ENCODE measurements around the gene FYN.

DNA sequence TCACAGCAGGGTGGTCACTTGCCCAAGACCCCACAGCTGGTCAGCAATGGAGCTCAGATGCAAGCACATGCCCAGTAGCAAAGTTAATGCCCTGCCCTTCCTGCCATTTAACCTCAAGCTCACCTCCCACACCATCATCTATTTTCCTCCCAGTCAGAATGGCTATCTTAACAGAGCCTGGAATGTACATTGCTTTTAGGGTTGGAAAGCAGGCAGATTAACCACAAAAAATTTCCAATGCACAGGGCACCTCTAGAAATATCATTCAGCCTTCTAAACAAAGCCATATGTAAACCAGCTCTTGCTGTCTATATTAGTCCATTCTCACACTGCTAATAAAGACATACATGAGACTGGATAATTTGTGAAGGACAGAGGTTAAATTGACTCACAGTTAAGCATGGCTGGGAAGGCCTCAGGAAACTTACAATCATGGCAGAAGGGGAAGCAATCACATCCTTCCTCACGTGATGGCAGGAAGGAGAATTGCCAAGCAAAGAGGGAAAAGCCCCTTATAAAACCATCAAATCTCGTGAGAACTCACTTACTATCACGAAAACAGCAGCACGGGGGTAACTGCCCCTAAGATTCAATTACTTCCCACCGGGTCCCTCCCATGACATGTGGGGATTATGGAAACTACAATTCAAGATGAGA lies 106.9 kb downstream of the FYN start:
- TF ChIP-seq, protein P1, sequence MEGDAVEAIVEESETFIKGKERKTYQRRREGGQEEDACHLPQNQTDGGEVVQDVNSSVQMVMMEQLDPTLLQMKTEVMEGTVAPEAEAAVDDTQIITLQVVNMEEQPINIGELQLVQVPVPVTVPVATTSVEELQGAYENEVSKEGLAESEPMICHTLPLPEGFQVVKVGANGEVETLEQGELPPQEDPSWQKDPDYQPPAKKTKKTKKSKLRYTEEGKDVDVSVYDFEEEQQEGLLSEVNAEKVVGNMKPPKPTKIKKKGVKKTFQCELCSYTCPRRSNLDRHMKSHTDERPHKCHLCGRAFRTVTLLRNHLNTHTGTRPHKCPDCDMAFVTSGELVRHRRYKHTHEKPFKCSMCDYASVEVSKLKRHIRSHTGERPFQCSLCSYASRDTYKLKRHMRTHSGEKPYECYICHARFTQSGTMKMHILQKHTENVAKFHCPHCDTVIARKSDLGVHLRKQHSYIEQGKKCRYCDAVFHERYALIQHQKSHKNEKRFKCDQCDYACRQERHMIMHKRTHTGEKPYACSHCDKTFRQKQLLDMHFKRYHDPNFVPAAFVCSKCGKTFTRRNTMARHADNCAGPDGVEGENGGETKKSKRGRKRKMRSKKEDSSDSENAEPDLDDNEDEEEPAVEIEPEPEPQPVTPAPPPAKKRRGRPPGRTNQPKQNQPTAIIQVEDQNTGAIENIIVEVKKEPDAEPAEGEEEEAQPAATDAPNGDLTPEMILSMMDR (IDR thresholded peaks at IDR 0.05; ENCODE audit: low read depth, low read length, missing input control), result no peak
- TF ChIP-seq, protein P2, sequence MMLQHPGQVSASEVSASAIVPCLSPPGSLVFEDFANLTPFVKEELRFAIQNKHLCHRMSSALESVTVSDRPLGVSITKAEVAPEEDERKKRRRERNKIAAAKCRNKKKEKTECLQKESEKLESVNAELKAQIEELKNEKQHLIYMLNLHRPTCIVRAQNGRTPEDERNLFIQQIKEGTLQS (IDR thresholded peaks at IDR 0.05), result no peak
- TF ChIP-seq TAF1 (conservative IDR thresholded peaks at IDR 0.05), result no peak
- TF ChIP-seq, protein P3, sequence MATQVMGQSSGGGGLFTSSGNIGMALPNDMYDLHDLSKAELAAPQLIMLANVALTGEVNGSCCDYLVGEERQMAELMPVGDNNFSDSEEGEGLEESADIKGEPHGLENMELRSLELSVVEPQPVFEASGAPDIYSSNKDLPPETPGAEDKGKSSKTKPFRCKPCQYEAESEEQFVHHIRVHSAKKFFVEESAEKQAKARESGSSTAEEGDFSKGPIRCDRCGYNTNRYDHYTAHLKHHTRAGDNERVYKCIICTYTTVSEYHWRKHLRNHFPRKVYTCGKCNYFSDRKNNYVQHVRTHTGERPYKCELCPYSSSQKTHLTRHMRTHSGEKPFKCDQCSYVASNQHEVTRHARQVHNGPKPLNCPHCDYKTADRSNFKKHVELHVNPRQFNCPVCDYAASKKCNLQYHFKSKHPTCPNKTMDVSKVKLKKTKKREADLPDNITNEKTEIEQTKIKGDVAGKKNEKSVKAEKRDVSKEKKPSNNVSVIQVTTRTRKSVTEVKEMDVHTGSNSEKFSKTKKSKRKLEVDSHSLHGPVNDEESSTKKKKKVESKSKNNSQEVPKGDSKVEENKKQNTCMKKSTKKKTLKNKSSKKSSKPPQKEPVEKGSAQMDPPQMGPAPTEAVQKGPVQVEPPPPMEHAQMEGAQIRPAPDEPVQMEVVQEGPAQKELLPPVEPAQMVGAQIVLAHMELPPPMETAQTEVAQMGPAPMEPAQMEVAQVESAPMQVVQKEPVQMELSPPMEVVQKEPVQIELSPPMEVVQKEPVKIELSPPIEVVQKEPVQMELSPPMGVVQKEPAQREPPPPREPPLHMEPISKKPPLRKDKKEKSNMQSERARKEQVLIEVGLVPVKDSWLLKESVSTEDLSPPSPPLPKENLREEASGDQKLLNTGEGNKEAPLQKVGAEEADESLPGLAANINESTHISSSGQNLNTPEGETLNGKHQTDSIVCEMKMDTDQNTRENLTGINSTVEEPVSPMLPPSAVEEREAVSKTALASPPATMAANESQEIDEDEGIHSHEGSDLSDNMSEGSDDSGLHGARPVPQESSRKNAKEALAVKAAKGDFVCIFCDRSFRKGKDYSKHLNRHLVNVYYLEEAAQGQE (IDR thresholded peaks at IDR 0.05), result no peak
- no peak for TF ChIP-seq YY1 (IDR thresholded peaks at IDR 0.05)
- no peak for TF ChIP-seq JUND (IDR thresholded peaks at IDR 0.05)
- TF ChIP-seq RXRA (IDR thresholded peaks at IDR 0.05), result no peak
- no peak for TF ChIP-seq HNF4A (conservative IDR thresholded peaks at IDR 0.05)
